ENCODE measurements around the gene NXPE4.

The NXPE4 gene

GRCh38 chr11:114563077-114563476 lies 32.5 kb downstream of the NXPE4 start:
- in situ Hi-C loops (cut with MboI; ENCODE audit: low sequenced_read_pairs) = no loop called here

GRCh38 chr11:114562166-114562916 lies 33.2 kb downstream of the NXPE4 start:
- in situ Hi-C loops (cut with MboI; ENCODE audit: low sequenced_read_pairs) = no loop called here

- in situ Hi-C loops (cut with MboI; ENCODE audit: low sequenced_read_pairs) = no loop called here
These were observed 35.9 kb downstream of the NXPE4 start, which contains the start of gene NXPE1 for GRCh38 chr11:114559425-114560310. NXPE1 (minus strand) TSS chr11:114559881; CDS start chr11:114551201, 8,680 bp downstream.

- in situ Hi-C loops (cut with MboI; ENCODE audit: low sequenced_read_pairs) = no loop called here
These were observed 39.5 kb downstream of the NXPE4 start for GRCh38 chr11:114556135-114556534.

- in situ Hi-C loops (cut with MboI; ENCODE audit: low sequenced_read_pairs) = no loop called here
These were observed 41.9 kb downstream of the NXPE4 start for GRCh38 chr11:114553642-114554041.

- in situ Hi-C loops (cut with MboI; ENCODE audit: low sequenced_read_pairs) = no loop called here
These were observed 44.5 kb downstream of the NXPE4 start for GRCh38 chr11:114551060-114551459.

GRCh38 chr11:114525682-114526081 lies 69.9 kb downstream of the NXPE4 start:
- in situ Hi-C loops (cut with MboI; ENCODE audit: low sequenced_read_pairs) = no loop called here

GRCh38 chr11:114524122-114524521 lies 71.5 kb downstream of the NXPE4 start:
- in situ Hi-C loops (cut with MboI; ENCODE audit: low sequenced_read_pairs) = no loop called here

- in situ Hi-C loops (cut with MboI; ENCODE audit: low sequenced_read_pairs) = no loop called here
These were observed 72.8 kb downstream of the NXPE4 start for GRCh38 chr11:114522818-114523217.
